WTC11 (cell line): ENCODE data around the gene SASS6.

ENCODE experiments used
- JUN ChIP-seq: sonication (generic); formaldehyde crosslinking; IDR thresholded peaks from 2 replicates; pipeline ENCODE4 v1.8.0; 2023; ENCODE audit warnings: mild to moderate bottlenecking, missing genetic modification reagents
- MXD4 ChIP-seq: fragments of 250-450 bp; sonication (Bioruptor Pico); IDR thresholded peaks from 2 replicates; pipeline ENCODE4 v1.8.0; 2021; ENCODE audit warnings: mild to moderate bottlenecking, moderate library complexity, borderline replicate concordance
- NFYB ChIP-seq: sonication (generic); formaldehyde crosslinking; conservative IDR thresholded peaks from 2 replicates; pipeline ENCODE4 v1.8.0; 2022; ENCODE audit warnings: low read depth, missing genetic modification reagents
- NR3C1 ChIP-seq: sonication (generic); formaldehyde crosslinking; conservative IDR thresholded peaks from 2 replicates; pipeline ENCODE4 v1.8.1; 2023; ENCODE audit warnings: low read depth, mild to moderate bottlenecking, missing genetic modification reagents
- RELA ChIP-seq: sonication (generic); formaldehyde crosslinking; IDR thresholded peaks from 2 replicates; pipeline ENCODE4 v1.8.1; 2022; ENCODE audit warnings: missing genetic modification reagents, mild to moderate bottlenecking, borderline replicate concordance
- SP1 ChIP-seq: sonication (generic); formaldehyde crosslinking; conservative IDR thresholded peaks from 2 replicates; pipeline ENCODE4 v1.8.1; 2022; ENCODE audit warnings: missing genetic modification reagents
- TEAD4 ChIP-seq: sonication (generic); formaldehyde crosslinking; IDR thresholded peaks from 2 replicates; pipeline ENCODE4 v1.8.0; 2022; ENCODE audit warnings: mild to moderate bottlenecking, missing genetic modification reagents
- ZNF121 ChIP-seq: sonication (generic); formaldehyde crosslinking; IDR thresholded peaks from 2 replicates; pipeline ENCODE4 v1.8.0; 2023; ENCODE audit warnings: missing genetic modification reagents
- ZNF138 ChIP-seq: sonication (generic); formaldehyde crosslinking; conservative IDR thresholded peaks from 2 replicates; pipeline ENCODE4 v1.8.1; 2022; ENCODE audit warnings: mild to moderate bottlenecking, moderate library complexity, missing genetic modification reagents
- ZNF416 ChIP-seq: fragments of 250-450 bp; sonication (Bioruptor Pico); IDR thresholded peaks from 2 replicates; pipeline ENCODE4 v1.9.0; 2021; ENCODE audit warnings: mild to moderate bottlenecking, inconsistent platforms
- TF ChIP-seq, protein P1 (sequence below): fragments of 200-600 bp; IDR thresholded peaks from 2 replicates; pipeline ENCODE4 v1.8.0; 2022; ENCODE audit warnings: antibody characterized with exemption
- TF ChIP-seq, protein P2 (sequence below): sonication (generic); formaldehyde crosslinking; conservative IDR thresholded peaks from 2 replicates; pipeline ENCODE4 v1.8.1; 2022; ENCODE audit warnings: mild to moderate bottlenecking, missing genetic modification reagents
- TF ChIP-seq, protein P3 (sequence below): sonication (generic); formaldehyde crosslinking; conservative IDR thresholded peaks from 2 replicates; pipeline ENCODE4 v1.8.1; 2023; ENCODE audit warnings: mild to moderate bottlenecking, low read depth, missing genetic modification reagents, moderate library complexity
- TF ChIP-seq, protein P4 (sequence below): sonication (generic); formaldehyde crosslinking; IDR thresholded peaks from 2 replicates; pipeline ENCODE4 v1.8.1; 2023; ENCODE audit warnings: mild to moderate bottlenecking, missing genetic modification reagents, moderate library complexity

DNA sequence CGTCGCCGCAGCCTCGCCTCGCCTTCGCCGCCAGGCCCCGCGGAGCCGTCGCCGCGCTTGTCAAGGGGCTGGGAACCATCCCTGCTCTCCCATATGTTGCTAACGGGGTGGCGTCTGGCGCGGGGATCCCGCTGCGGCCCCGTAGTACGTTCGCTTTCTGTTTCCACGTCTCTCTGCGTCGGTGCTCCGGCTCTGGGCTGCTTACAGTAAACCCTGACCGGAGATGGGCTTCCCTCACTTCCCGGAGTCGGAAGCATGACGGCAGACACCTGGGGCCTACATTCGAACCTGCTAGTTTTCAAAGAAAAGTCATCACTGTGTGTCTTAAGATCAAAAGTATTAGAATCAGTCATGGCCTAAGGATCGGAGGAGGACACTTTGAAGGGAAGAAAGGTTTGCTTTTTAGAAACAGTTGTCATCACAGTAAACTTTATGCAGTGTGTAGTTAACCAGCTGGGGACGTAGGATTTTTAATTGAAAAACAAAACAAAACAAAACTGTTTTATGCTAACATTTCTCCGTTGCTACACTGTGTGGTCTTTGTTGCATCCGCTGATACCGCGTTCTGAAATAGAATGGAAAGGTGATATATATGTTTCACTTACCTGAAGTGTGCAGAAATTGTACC, 94.0 kb downstream of the SASS6 start:
- no peak for TF ChIP-seq TEAD4 (CRISPR knock-in tag)
- TF ChIP-seq, protein P1, sequence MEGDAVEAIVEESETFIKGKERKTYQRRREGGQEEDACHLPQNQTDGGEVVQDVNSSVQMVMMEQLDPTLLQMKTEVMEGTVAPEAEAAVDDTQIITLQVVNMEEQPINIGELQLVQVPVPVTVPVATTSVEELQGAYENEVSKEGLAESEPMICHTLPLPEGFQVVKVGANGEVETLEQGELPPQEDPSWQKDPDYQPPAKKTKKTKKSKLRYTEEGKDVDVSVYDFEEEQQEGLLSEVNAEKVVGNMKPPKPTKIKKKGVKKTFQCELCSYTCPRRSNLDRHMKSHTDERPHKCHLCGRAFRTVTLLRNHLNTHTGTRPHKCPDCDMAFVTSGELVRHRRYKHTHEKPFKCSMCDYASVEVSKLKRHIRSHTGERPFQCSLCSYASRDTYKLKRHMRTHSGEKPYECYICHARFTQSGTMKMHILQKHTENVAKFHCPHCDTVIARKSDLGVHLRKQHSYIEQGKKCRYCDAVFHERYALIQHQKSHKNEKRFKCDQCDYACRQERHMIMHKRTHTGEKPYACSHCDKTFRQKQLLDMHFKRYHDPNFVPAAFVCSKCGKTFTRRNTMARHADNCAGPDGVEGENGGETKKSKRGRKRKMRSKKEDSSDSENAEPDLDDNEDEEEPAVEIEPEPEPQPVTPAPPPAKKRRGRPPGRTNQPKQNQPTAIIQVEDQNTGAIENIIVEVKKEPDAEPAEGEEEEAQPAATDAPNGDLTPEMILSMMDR = no peak
- TF ChIP-seq, protein P2, sequence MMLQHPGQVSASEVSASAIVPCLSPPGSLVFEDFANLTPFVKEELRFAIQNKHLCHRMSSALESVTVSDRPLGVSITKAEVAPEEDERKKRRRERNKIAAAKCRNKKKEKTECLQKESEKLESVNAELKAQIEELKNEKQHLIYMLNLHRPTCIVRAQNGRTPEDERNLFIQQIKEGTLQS (CRISPR knock-in tag) = no peak
- TF ChIP-seq ZNF138 (CRISPR knock-in tag) = no peak
- TF ChIP-seq SP1 (CRISPR knock-in tag) = no peak
- TF ChIP-seq, protein P3, sequence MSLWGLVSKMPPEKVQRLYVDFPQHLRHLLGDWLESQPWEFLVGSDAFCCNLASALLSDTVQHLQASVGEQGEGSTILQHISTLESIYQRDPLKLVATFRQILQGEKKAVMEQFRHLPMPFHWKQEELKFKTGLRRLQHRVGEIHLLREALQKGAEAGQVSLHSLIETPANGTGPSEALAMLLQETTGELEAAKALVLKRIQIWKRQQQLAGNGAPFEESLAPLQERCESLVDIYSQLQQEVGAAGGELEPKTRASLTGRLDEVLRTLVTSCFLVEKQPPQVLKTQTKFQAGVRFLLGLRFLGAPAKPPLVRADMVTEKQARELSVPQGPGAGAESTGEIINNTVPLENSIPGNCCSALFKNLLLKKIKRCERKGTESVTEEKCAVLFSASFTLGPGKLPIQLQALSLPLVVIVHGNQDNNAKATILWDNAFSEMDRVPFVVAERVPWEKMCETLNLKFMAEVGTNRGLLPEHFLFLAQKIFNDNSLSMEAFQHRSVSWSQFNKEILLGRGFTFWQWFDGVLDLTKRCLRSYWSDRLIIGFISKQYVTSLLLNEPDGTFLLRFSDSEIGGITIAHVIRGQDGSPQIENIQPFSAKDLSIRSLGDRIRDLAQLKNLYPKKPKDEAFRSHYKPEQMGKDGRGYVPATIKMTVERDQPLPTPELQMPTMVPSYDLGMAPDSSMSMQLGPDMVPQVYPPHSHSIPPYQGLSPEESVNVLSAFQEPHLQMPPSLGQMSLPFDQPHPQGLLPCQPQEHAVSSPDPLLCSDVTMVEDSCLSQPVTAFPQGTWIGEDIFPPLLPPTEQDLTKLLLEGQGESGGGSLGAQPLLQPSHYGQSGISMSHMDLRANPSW = no peak
- TF ChIP-seq, protein P4, sequence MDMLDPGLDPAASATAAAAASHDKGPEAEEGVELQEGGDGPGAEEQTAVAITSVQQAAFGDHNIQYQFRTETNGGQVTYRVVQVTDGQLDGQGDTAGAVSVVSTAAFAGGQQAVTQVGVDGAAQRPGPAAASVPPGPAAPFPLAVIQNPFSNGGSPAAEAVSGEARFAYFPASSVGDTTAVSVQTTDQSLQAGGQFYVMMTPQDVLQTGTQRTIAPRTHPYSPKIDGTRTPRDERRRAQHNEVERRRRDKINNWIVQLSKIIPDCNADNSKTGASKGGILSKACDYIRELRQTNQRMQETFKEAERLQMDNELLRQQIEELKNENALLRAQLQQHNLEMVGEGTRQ (CRISPR knock-in tag) = no peak
- no peak for TF ChIP-seq RELA (CRISPR knock-in tag)
- TF ChIP-seq NR3C1 (CRISPR knock-in tag) = no peak
- TF ChIP-seq ZNF416 (CRISPR knock-in tag) = no peak
- TF ChIP-seq ZNF121 (CRISPR knock-in tag) = no peak
- no peak for TF ChIP-seq JUN (CRISPR knock-in tag)
- TF ChIP-seq NFYB (CRISPR knock-in tag) = no peak
- no peak for TF ChIP-seq MXD4 (CRISPR knock-in tag)
